Neural cell (in vitro differentiated cells): ENCODE measurements around the gene BET1. TPM values are rescaled to one million over a fixed set of nuclear protein-coding genes. Genes with fewer than 3 reads are reported as not detected.
"Not testable (repeated sequence)": the region's sequence is repeated elsewhere in the genome, so short reads cannot be mapped to it uniquely, and the experiment has no call there.

Experiments used
- H2AFZ ChIP-seq: fragments of 200-600, 300-800 bp; sonication (generic), shearing (Covaris generic); 2 replicates; pipeline ENCODE4 v1.6.0; 2014; ENCODE audit warnings: low read depth, mild to moderate bottlenecking, antibody characterized with exemption, low read length, moderate library complexity
- H3F3A ChIP-seq: fragments of 200-600 bp; shearing (Covaris generic); 2 replicates; pipeline ENCODE4 v1.6.1; 2016; ENCODE audit warnings: mild to moderate bottlenecking, moderate library complexity, mixed read lengths, antibody characterized with exemption, low read length; ENCODE audit not compliant: insufficient read depth, poor library complexity, severe bottlenecking
- H3K27ac ChIP-seq: fragments of 200-600, 300-800 bp; sonication (generic), shearing (Covaris generic); 2 replicates; pipeline ENCODE4 v1.5.1; 2014; ENCODE audit warnings: mild to moderate bottlenecking, low read length, moderate library complexity
- H3K27me3 ChIP-seq: fragments of 300-800, 200-600 bp; sonication (generic), shearing (Covaris generic); 2 replicates; pipeline ENCODE4 v1.6.0; 2014; ENCODE audit warnings: mild to moderate bottlenecking, low read depth, low read length, moderate library complexity; ENCODE audit not compliant: insufficient read depth
- H3K36me3 ChIP-seq: fragments of 300-800, 200-600 bp; sonication (generic), shearing (Covaris generic); 2 replicates; pipeline ENCODE4 v1.5.1; 2014; ENCODE audit warnings: mild to moderate bottlenecking, antibody characterized with exemption, low read length, moderate library complexity; ENCODE audit not compliant: insufficient read depth
- H3K4me2 ChIP-seq: fragments of 300-800, 200-600 bp; sonication (generic), shearing (Covaris generic); 2 replicates; pipeline ENCODE4 v1.6.0; 2014; ENCODE audit warnings: mild to moderate bottlenecking, low read length
- H3K4me3 ChIP-seq: fragments of 300-800, 200-600 bp; sonication (generic), shearing (Covaris generic); 2 replicates; pipeline ENCODE4 v1.5.1; 2014; ENCODE audit warnings: mild to moderate bottlenecking, low read length, moderate library complexity
- H3K79me2 ChIP-seq: fragments of 200-600 bp; shearing (Covaris generic); replicated peaks from 2 replicates; pipeline ENCODE4 v1.6.0; 2014; ENCODE audit warnings: mild to moderate bottlenecking, low read length, moderate library complexity; ENCODE audit not compliant: insufficient read depth
- H3K9ac ChIP-seq: fragments of 300-800, 200-600 bp; sonication (generic), shearing (Covaris generic); 2 replicates; pipeline ENCODE4 v1.6.1; 2016; ENCODE audit warnings: mild to moderate bottlenecking, low read length, mixed read lengths
- H3K9me2 ChIP-seq: fragments of 200-600 bp; shearing (Covaris generic); 2 replicates; pipeline ENCODE4 v1.6.1; 2016; ENCODE audit warnings: mild to moderate bottlenecking, low read length, mixed read lengths; ENCODE audit not compliant: insufficient read depth
- H3K9me3 ChIP-seq: fragments of 200-600, 300-800 bp; sonication (generic), shearing (Covaris generic); 2 replicates; pipeline ENCODE4 v1.6.1; 2016; ENCODE audit warnings: mild to moderate bottlenecking, mixed run types, low read length, moderate library complexity, mixed read lengths
- H4K20me1 ChIP-seq: fragments of 200-600 bp; shearing (Covaris generic); 2 replicates; pipeline ENCODE4 v1.6.1; 2016; ENCODE audit warnings: mild to moderate bottlenecking, mixed run types; ENCODE audit not compliant: insufficient read depth
- CTCF ChIP-seq: fragments of 450-650 bp; IDR thresholded peaks from 2 replicates; pipeline ENCODE4 v1.5.1; 2014; ENCODE audit warnings: antibody characterized with exemption, mild to moderate bottlenecking, moderate library complexity; ENCODE audit not compliant: poor library complexity, severe bottlenecking
- EP300 ChIP-seq: fragments of 450-650 bp; conservative IDR thresholded peaks from 2 replicates; pipeline ENCODE4 v1.6.1; 2014; ENCODE audit warnings: antibody characterized with exemption, mild to moderate bottlenecking, moderate library complexity; ENCODE audit not compliant: poor library complexity, severe bottlenecking
- EZH2 ChIP-seq: fragments of 200-600, 300-800 bp; shearing (Covaris generic), sonication (generic); IDR thresholded peaks from 2 replicates; pipeline ENCODE4 v1.6.1; 2014; ENCODE audit warnings: antibody characterized with exemption, low read length, borderline replicate concordance, mild to moderate bottlenecking; ENCODE audit not compliant: insufficient read depth, poor library complexity, severe bottlenecking
- MXI1 ChIP-seq: fragments of 450-650 bp; conservative IDR thresholded peaks from 2 replicates; pipeline ENCODE4 v1.6.1; 2014; ENCODE audit warnings: antibody characterized with exemption, mild to moderate bottlenecking; ENCODE audit not compliant: poor library complexity, severe bottlenecking
- POLR2AphosphoS5 ChIP-seq: IDR thresholded peaks from 2 replicates; pipeline ENCODE4 v1.6.1; 2012
- RAD21 ChIP-seq: fragments of 450-650 bp; conservative IDR thresholded peaks from 2 replicates; pipeline ENCODE4 v1.6.1; 2014; ENCODE audit warnings: antibody characterized with exemption, mild to moderate bottlenecking, moderate library complexity
- SMC3 ChIP-seq: fragments of 450-650 bp; conservative IDR thresholded peaks from 2 replicates; pipeline ENCODE4 v1.6.1; 2014; ENCODE audit warnings: antibody characterized with exemption, mild to moderate bottlenecking, moderate library complexity; ENCODE audit not compliant: poor library complexity
- TAF1 ChIP-seq: IDR thresholded peaks from 2 replicates; pipeline ENCODE4 v1.6.1; 2012; ENCODE audit warnings: low read depth
- polyA plus RNA-seq: library from polyadenylated mRNA; depleted of rRNA; stranded (reverse); fragments of >200 nt; gene quantifications from 2 replicates; pipeline ENCODE4 v1.2.3, GENCODE V29; 2014
- TF ChIP-seq, protein P1 (sequence below): IDR thresholded peaks from 2 replicates; pipeline ENCODE4 v1.6.1; 2012; ENCODE audit warnings: borderline replicate concordance

BET1 gene
- polyA plus RNA-seq, 1 donor from 2014 or later, result 49.9 TPM

GRCh38 chr7:94029976-94030375 lies 25.8 kb upstream of the BET1 start:
- H3K9ac ChIP-seq, result no peak overlapping the region
- no peak overlapping the region for H2AFZ ChIP-seq
- no peaks in the 10 kb centered on the region for H3K79me2 ChIP-seq
- no peak overlapping the region for H3K27ac ChIP-seq
- H3F3A ChIP-seq, result no peaks in the 10 kb centered on the region
- H3K36me3 ChIP-seq, result no peaks in the 10 kb centered on the region
- no peaks in the 10 kb centered on the region for H3K9me3 ChIP-seq
- H3K27me3 ChIP-seq, result no peaks in the 10 kb centered on the region
- no peak overlapping the region for H3K4me2 ChIP-seq
- TF ChIP-seq CTCF (no peak), EP300 (no peak), SMC3 (no peak), TAF1 (no peak), MXI1 (no peak), POLR2AphosphoS5 (no peak)
- TF ChIP-seq, protein P1, sequence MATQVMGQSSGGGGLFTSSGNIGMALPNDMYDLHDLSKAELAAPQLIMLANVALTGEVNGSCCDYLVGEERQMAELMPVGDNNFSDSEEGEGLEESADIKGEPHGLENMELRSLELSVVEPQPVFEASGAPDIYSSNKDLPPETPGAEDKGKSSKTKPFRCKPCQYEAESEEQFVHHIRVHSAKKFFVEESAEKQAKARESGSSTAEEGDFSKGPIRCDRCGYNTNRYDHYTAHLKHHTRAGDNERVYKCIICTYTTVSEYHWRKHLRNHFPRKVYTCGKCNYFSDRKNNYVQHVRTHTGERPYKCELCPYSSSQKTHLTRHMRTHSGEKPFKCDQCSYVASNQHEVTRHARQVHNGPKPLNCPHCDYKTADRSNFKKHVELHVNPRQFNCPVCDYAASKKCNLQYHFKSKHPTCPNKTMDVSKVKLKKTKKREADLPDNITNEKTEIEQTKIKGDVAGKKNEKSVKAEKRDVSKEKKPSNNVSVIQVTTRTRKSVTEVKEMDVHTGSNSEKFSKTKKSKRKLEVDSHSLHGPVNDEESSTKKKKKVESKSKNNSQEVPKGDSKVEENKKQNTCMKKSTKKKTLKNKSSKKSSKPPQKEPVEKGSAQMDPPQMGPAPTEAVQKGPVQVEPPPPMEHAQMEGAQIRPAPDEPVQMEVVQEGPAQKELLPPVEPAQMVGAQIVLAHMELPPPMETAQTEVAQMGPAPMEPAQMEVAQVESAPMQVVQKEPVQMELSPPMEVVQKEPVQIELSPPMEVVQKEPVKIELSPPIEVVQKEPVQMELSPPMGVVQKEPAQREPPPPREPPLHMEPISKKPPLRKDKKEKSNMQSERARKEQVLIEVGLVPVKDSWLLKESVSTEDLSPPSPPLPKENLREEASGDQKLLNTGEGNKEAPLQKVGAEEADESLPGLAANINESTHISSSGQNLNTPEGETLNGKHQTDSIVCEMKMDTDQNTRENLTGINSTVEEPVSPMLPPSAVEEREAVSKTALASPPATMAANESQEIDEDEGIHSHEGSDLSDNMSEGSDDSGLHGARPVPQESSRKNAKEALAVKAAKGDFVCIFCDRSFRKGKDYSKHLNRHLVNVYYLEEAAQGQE, result no peak
- no peaks in the 10 kb centered on the region for H3K9me2 ChIP-seq
- no peak overlapping the region for H3K4me3 ChIP-seq
- no peaks in the 10 kb centered on the region for H4K20me1 ChIP-seq

GRCh38 chr7:94028768-94029167 lies 24.6 kb upstream of the BET1 start:
- H3K9ac ChIP-seq, result no peak overlapping the region
- no peak overlapping the region for H3K27ac ChIP-seq
- no peak overlapping the region for H3K4me3 ChIP-seq
- H2AFZ ChIP-seq, result no peak overlapping the region
- no peaks in the 10 kb centered on the region for H3K36me3 ChIP-seq
- no peaks in the 10 kb centered on the region for H3K9me2 ChIP-seq
- TF ChIP-seq POLR2AphosphoS5, result no peak
- no peak for TF ChIP-seq SMC3
- TF ChIP-seq, protein P1, result no peak
- TF ChIP-seq EP300, result no peak
- TF ChIP-seq RAD21, result no peak
- no peak for TF ChIP-seq EZH2
- no peak for TF ChIP-seq CTCF
- TF ChIP-seq MXI1, result no peak
- no peak for TF ChIP-seq TAF1
- H3K9me3 ChIP-seq, result no peaks in the 10 kb centered on the region
- no peaks in the 10 kb centered on the region for H3F3A ChIP-seq
- H4K20me1 ChIP-seq, result no peaks in the 10 kb centered on the region
- H3K4me2 ChIP-seq, result no peak overlapping the region
- no peaks in the 10 kb centered on the region for H3K27me3 ChIP-seq
- H3K79me2 ChIP-seq, result no peaks in the 10 kb centered on the region

GRCh38 chr7:94026619-94027018 lies 22.5 kb upstream of the BET1 start:
- H3K4me3 ChIP-seq, H3K4me2 ChIP-seq, H2AFZ ChIP-seq, H3K79me2 ChIP-seq, H3K27ac ChIP-seq, H3K27me3 ChIP-seq, H3K36me3 ChIP-seq, H3K9ac ChIP-seq, H3K9me3 ChIP-seq, H3K9me2 ChIP-seq, H3F3A ChIP-seq, H4K20me1 ChIP-seq: not testable (repeated sequence)
